GM12878 (cell line): ENCODE measurements around the gene ADGRG4. TPM values are rescaled to one million over a fixed set of nuclear protein-coding genes. Genes with fewer than 3 reads are reported as not detected.

Experiments used
- ATAC-seq: fragments of 200-7000 bp; cut with Tn5 transposase; 3 replicates; pipeline ENCODE4 v1.9.1; 2020; ENCODE audit warnings: mild to moderate bottlenecking, moderate library complexity
- BruUV-seq: library from RNA; stranded (reverse); fragments of 400-500 nt; replicated peaks from 2 replicates; lab custom pipeline; 2021; lab: Mats Ljungman, UMichigan
- CTCF ChIA-PET: fragments of 300-600 bp; sonication (Branson Sonifier 250); formaldehyde crosslinking; extraction: SDS; loops from one replicate; lab custom pipeline; 2021; ENCODE audit warnings: inconsistent platforms; lab: Yijun Ruan, JAX
- POLR2A ChIA-PET: fragments of 350-600 bp; formaldehyde crosslinking; extraction: SDS; loops from one replicate; lab custom pipeline; 2021; ENCODE audit warnings: inconsistent platforms; lab: Charles Lee
- RAD21 ChIA-PET: fragments of 300-600 bp; sonication (Branson Sonifier 250); formaldehyde crosslinking; loops from one replicate; lab custom pipeline; 2023; ENCODE audit warnings: antibody characterized with exemption; ENCODE audit not compliant: unreplicated experiment; lab: Charles Lee
- SMC1A ChIA-PET: fragments of 300-600 bp; sonication (Branson Sonifier 250); formaldehyde crosslinking; loops from one replicate; lab custom pipeline; 2023; ENCODE audit not compliant: unreplicated experiment, uncharacterized antibody; lab: Charles Lee
- DNase-seq: peaks from one replicate; pipeline ENCODE4 v3.0.0-alpha.2; 2011; ENCODE audit warnings: low read depth, low spot score
- FAIRE-seq: peaks from 3 replicates; lab custom pipeline; 2011; peaks lifted over from hg19 to GRCh38; lab: Jason Lieb, UNC
- H2AFZ ChIP-seq: 2 replicates; pipeline ENCODE4 v1.6.0; 2011; ENCODE audit warnings: low read depth, low read length, control low read depth; ENCODE audit not compliant: control insufficient read depth
- H3K27ac ChIP-seq: 2 replicates; pipeline ENCODE4 v1.5.1; 2011; ENCODE audit warnings: control low read depth; ENCODE audit not compliant: control insufficient read depth, insufficient read depth
- H3K27me3 ChIP-seq, 2 experiments: replicated peaks in 1 of 2; 2 replicates each; pipeline versions ENCODE4 v1.6.0 to v1.6.1; 2011; ENCODE audit warnings: low read length in 1 of 2; ENCODE audit not compliant: control insufficient read depth in 2 of 2, insufficient read depth in 2 of 2
- H3K36me3 ChIP-seq, 2 experiments: 2 replicates each; pipeline ENCODE4 v1.5.1; 2011; ENCODE audit warnings: low read length in 1 of 2; ENCODE audit not compliant: control insufficient read depth in 2 of 2, insufficient read depth in 2 of 2
- H3K4me1 ChIP-seq: 2 replicates; pipeline ENCODE4 v1.6.1; 2011; ENCODE audit warnings: mild to moderate bottlenecking, low read length, moderate library complexity, mixed read lengths; ENCODE audit not compliant: control insufficient read depth, insufficient read depth
- H3K4me2 ChIP-seq: 2 replicates; pipeline ENCODE4 v1.6.0; 2011; ENCODE audit warnings: control low read depth; ENCODE audit not compliant: control insufficient read depth, insufficient read depth
- H3K4me3 ChIP-seq: fragments of 200-600 bp; sonication (generic); 2 replicates; pipeline ENCODE4 v1.5.1; 2016
- H3K79me2 ChIP-seq: 2 replicates; pipeline ENCODE4 v1.6.0; 2011; ENCODE audit warnings: low read length; ENCODE audit not compliant: control insufficient read depth, insufficient read depth
- H3K9ac ChIP-seq: 2 replicates; pipeline ENCODE4 v1.8.0; 2011; ENCODE audit warnings: low read length, control low read depth, mixed read lengths; ENCODE audit not compliant: control insufficient read depth, insufficient read depth
- H3K9me3 ChIP-seq: replicated peaks from 3 replicates; pipeline ENCODE4 v1.5.1; 2011; ENCODE audit warnings: mild to moderate bottlenecking, low read length; ENCODE audit not compliant: control insufficient read depth, insufficient read depth
- H4K20me1 ChIP-seq: 2 replicates; pipeline ENCODE4 v1.6.0; 2011; ENCODE audit not compliant: control insufficient read depth, insufficient read depth
- CTCF ChIP-seq, 3 experiments: IDR thresholded peaks in 2 of 3; conservative IDR thresholded peaks in 1 of 3; 2 replicates each; pipeline ENCODE4 v1.5.1; 2011; ENCODE audit warnings: low read depth in 3 of 3, low read length in 3 of 3, mild to moderate bottlenecking in 3 of 3, control low read depth in 2 of 3, moderate library complexity in 2 of 3, inconsistent platforms in 1 of 3, mixed read lengths in 1 of 3; ENCODE audit not compliant: control insufficient read depth in 2 of 3, insufficient read depth in 1 of 3; ENCODE audit errors: extremely low read depth in 1 of 3
- REST ChIP-seq: IDR thresholded peaks from 2 replicates; pipeline ENCODE4 v1.6.1; 2012; ENCODE audit warnings: mild to moderate bottlenecking, low read depth, low read length
- STAT3 ChIP-seq: IDR thresholded peaks from 2 replicates; pipeline ENCODE4 v1.6.1; 2011; ENCODE audit warnings: low read depth, low read length, improper control_type of control experiment
- WGBS: methylation state at CpG from one replicate; pipeline ENCODE4 v1.1.6; 2016; ENCODE audit warnings: low lambda C conversion rate; ENCODE audit not compliant: insufficient replicate concordance, insufficient coverage; ENCODE audit errors: missing lambda C conversion rate; 5-methylcytosine and 5-hydroxymethylcytosine counted together
- in situ Hi-C: fragments of 300-500 bp; cut with MboI; formaldehyde crosslinking; loops from 9 replicates; pipeline ENCODE4 v1.14.3; 2018; ENCODE audit warnings: mixed read lengths
- intact Hi-C: fragments of 100-400 bp; cut with micrococcal nuclease; formaldehyde crosslinking; loops from one replicate; pipeline ENCODE4 v1.14.2; 2022; ENCODE audit not compliant: unreplicated experiment
- polyA plus RNA-seq, 11 experiments: library from polyadenylated mRNA; depleted of rRNA in 4 of 11; unstranded in 6 of 11; stranded (reverse) in 5 of 11; fragments of >200 nt; fragmentation: Nextera tagmentation in 4 of 11; fragmentation: Illumina TruSeq in 1 of 11; extraction: Ambion mirVana in 4 of 11; extraction: Trizol in 1 of 11; gene quantifications; 1 replicate in 1 of 11; 2 replicates in 10 of 11; pipeline versions ENCODE4 v1.2.1 to v1.2.3, GENCODE V29; 2011 to 2016; ENCODE audit warnings: inconsistent platforms in 2 of 11, missing spikeins in 2 of 11, low read depth in 1 of 11
- total RNA-seq, 4 experiments: library from RNA; depleted of rRNA in 3 of 4; stranded (reverse); fragments of >200 nt in 3 of 4; fragmentation: Illumina TruSeq in 1 of 4; extraction: Trizol in 1 of 4; gene quantifications; 2 replicates each; pipeline versions ENCODE4 v1.2.1 to v1.2.3, GENCODE V29; 2013 to 2021
- TF ChIP-seq, protein P1 (sequence below): fragments of 450-650 bp; IDR thresholded peaks from 2 replicates; pipeline ENCODE4 v1.6.1; 2017; ENCODE audit warnings: mild to moderate bottlenecking, low read depth, inconsistent platforms; ENCODE audit not compliant: poor library complexity, severe bottlenecking

The ADGRG4 gene
- total and polyA plus RNA-seq, 10 of the 15 experiments (the other 5 are each of a cell fraction or from before 2014, with no cell fraction given), result not detected

DNA sequence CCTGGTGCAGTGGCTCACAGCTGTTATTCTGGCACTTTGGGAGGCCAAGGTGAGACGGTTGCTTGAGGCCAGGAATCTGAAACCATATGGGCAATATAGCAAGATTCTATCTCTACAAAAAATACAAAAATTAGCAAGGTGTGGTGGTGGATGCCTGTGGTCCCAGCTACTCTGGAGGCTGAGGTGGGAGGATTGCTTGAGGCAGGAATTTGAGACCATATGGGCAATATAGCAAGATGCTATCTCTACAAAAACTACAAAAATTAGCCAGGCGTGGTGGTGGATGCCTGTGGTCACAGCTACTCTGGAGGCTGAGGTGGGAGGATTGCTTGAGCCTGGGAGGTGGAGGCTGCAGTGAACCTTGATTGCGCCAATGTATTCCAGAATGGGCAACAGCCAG, 2.3 kb downstream of the ADGRG4 start (continued):
- TF ChIP-seq, protein P1, sequence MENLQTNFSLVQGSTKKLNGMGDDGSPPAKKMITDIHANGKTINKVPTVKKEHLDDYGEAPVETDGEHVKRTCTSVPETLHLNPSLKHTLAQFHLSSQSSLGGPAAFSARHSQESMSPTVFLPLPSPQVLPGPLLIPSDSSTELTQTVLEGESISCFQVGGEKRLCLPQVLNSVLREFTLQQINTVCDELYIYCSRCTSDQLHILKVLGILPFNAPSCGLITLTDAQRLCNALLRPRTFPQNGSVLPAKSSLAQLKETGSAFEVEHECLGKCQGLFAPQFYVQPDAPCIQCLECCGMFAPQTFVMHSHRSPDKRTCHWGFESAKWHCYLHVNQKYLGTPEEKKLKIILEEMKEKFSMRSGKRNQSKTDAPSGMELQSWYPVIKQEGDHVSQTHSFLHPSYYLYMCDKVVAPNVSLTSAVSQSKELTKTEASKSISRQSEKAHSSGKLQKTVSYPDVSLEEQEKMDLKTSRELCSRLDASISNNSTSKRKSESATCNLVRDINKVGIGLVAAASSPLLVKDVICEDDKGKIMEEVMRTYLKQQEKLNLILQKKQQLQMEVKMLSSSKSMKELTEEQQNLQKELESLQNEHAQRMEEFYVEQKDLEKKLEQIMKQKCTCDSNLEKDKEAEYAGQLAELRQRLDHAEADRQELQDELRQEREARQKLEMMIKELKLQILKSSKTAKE, result no peak
- no peak for TF ChIP-seq REST

- SMC1A ChIA-PET, result no interaction called here
- no peak overlapping the region for H3K27ac ChIP-seq
- TF ChIP-seq CTCF (IDR thresholded peaks at IDR 0.05 in 2 of 3, conservative IDR thresholded peaks at IDR 0.05 in 1 of 3; ENCODE audit: control insufficient read depth in 2 of 3, extremely low read depth in 1 of 3, insufficient read depth in 1 of 3, low read depth in 3 of 3, low read length in 3 of 3) (0 out of 6 replicates have a peak, but pooled peaks of 1 of the 3 experiments have one; percentile 5), STAT3 (no peak)
- TF ChIP-seq, all 136 proteins: peak for 1
- DNase-seq, result no peak
- no peak for ATAC-seq
- FAIRE-seq, result no peak
- intact Hi-C loops, result no loop called here
- no peaks in the 10 kb centered on the region for H3K4me1 ChIP-seq
- H3K36me3 ChIP-seq, result no peaks in the 10 kb centered on the region
- H3K9me3 ChIP-seq, result no peaks in the 10 kb centered on the region
- no TSS peak for BruUV-seq
- CTCF ChIA-PET, result no interaction called here
- POLR2A ChIA-PET, result no interaction called here
- in situ Hi-C loops, result no loop called here
- no peak overlapping the region for H3K4me3 ChIP-seq
- 11% methylated on average over 3 of the region's 3 CpGs for WGBS
- no peak overlapping the region for H2AFZ ChIP-seq
- H3K4me2 ChIP-seq, result no peak overlapping the region
- no peaks in the 10 kb centered on the region for H3K27me3 ChIP-seq
- no peaks in the 10 kb centered on the region for H4K20me1 ChIP-seq
- RAD21 ChIA-PET, result no interaction called here
- H3K9ac ChIP-seq, result no peak overlapping the region
- no peaks in the 10 kb centered on the region for H3K79me2 ChIP-seq
Observed at GRCh38 chrX:136304493-136304892, 3.7 kb downstream of the ADGRG4 start.
